Stimulated activated CD4-positive, alpha-beta T cell treated with anti-CD3 and anti-CD28 coated beads, Interleukin-1b, Interleukin-23, amount 100 ng/mL, for 24 hours (primary cell): ENCODE measurements around the gene ZNF236.
"Not testable (repeated sequence)": the region's sequence is repeated elsewhere in the genome, so short reads cannot be mapped to it uniquely, and the experiment has no call there.

Experiments
- DNase-seq, 4 experiments: peaks; one replicate each; pipeline ENCODE4 v3.0.0-alpha.2; 2020; ENCODE audit warnings: low read depth in 4 of 4, low spot score in 1 of 4

The ZNF236 gene

DNA sequence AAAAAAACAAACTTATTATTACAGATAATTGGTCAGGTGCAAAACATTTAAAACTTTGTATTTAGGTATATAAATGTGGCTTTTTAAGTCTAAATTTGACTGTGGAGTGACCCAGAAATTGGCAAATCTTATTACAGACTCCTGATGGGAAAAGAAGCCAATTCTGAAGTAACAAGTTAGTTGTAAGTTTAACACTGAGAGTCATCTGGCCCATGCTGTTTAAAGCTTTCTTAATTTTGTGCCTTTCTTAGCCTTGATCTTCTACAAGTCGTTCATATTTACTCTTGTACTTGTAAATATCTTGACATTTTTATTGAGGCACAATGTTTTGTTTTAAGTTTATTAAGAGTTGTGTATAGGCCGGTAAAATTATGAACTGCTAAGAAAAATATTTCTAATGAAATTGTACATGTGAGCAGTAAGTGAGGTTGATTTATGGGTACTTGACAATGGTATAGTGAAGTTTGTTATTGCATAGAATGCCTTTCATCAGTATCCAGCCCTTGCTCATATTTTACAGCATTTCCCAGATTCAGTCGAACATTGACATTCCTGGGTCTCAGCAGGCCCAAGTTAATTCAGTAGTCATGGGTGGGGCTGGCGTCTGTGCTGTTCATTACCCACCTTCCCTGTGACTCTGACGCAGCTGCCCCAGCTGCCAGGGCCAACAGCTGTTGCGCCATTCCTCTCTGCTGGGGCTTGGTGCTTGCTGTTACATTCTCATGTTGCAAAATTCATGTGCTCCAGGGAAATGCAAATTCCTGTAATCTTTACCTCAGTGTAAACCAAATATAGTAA lies 121.4 kb downstream of the ZNF236 start:
- no peak for DNase-seq

DNA sequence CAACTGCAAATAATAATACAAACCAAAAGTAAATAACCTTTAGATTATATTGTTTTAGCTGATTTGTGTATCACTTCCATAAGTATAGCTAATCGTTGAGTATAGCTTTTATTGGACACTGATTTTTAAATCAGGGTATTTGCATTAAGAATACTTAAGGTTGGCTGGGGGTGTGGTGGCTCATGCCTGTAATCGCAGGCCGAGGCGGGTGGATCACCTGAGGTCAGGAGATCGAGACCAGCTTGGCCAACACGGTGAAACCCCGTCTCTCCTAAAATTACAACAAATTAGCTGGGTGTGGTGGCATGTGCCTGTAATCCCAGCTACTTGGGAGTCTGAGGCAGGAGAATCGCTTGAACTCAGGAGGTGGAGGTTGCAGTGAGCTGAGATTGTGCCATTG lies 122.0 kb downstream of the ZNF236 start:
- not testable (repeated sequence) for DNase-seq

DNA sequence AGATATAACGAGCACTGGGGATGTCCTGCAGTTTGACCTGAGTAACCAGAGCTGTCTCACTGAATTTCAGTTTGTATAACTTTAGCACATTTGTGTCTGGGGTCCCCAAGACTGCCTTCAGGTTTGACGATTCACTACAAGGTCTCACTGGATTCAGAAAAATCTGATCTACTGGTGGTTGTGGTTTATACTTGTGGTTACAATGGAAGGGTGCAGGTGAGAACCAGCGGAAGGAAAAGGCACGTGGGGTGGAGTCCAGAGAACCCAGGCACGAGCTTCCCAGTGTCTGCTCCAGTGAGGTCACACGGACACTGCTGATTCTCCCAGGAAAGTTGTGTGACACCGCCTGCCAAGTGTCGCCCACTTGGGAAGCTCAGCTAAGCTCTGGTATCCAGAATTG lies 126.0 kb downstream of the ZNF236 start:
- DNase-seq, result no peak

DNA sequence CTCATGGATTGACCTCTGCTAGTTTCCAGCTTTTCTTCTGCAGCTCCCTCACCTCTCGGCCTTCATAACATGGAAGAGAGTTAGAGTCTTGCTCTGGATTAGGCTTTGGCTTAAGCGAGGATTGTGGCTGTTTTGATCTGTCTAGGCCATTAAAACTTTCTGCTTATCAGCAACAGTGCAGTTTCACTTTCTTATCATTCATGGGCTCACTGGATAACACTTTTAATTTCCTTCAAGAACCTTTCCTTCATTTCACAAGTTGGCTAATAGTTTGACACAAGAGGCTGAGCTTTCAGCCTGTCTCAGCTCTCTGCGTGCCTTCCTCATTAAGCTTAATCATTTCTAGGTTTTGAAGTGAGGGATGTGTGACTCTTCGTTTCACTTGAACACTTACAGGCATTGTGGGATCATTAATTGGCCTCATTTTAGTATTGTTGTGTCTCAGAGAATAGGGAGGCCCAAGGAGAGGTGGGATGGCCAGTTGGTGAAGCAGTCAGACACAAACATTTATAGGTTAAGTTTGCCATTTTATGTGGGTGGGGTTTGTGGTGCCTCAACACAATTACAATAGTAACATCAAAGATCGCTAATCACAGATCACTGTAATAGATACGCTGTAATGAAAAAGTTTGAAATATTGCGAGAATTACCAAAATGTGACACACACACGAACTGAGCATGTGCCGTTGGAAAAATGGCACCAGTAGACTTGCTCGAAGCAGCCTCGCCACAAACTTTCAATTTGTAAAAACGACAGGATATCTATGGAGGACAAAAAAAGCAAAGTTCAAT lies 129.3 kb downstream of the ZNF236 start:
- no peak for DNase-seq

DNA sequence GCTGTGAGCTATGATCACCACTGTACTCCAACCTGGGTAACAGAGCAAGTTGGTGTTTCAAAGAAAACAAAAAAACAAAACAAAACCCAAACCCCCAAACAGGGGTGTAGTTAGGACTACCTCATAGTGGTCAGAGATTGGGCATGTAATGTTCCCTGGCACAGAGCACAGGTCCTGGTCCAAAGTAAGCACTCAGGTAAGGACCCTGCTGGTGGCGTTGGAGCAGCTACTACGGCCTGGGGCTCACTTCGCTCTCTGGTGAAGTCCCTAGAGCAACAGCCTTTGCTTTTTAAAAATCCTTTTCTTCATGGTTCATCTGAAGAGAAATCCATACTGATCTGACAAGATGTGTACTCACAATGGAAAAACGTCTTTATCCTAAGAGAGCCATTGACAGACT lies 130.4 kb downstream of the ZNF236 start:
- no peak for DNase-seq

DNA sequence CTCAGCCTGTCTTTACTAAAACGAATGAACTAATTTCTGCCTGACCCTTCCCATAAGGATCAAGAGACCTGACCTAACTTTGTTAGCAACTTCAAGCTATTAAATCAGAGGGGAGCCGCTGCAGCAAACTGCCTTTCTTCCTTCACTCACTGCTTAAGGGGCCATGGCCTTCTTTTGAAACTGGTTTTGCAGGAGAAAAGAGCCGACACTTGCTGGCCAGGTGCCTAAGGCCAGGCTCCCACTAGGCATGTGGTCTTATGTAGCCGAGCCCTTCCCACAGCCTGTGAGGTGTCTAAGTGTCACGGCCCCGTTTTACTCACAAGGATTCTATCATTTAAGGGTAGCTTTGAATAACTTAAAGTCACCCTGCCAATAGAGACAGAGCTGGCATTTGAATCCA lies 130.8 kb downstream of the ZNF236 start:
- DNase-seq, result no peak

DNA sequence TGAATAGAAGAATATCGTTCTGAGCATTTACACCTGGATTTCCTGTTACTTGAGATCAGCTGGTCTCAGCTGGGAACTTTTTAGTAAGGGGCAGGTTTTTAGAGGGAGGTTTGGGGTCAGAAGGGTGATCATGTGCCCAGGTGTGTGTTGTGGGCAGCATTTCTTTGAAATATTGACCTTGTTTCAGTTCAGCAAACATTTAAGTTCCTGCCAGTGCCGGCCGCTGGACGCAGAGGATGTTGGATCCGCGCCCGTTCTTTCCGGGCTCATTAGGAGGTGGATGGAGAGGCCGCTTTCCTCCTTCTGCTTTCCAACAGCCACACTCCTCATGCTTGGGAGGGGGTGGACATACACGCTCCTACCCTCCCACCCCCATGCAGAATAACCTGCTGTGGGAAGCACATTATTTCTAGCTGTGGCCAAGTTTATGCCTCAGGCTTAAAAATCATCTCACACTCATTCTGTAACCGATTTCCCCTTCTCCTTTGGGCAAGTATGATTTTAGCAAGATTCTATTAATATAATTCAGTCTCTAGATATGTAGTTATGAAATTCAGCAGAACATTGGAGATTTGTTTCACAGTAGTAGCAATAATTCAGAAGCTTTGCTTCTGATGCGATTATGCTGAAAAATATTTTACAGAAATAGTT lies 131.4 kb downstream of the ZNF236 start:
- no peak for DNase-seq

DNA sequence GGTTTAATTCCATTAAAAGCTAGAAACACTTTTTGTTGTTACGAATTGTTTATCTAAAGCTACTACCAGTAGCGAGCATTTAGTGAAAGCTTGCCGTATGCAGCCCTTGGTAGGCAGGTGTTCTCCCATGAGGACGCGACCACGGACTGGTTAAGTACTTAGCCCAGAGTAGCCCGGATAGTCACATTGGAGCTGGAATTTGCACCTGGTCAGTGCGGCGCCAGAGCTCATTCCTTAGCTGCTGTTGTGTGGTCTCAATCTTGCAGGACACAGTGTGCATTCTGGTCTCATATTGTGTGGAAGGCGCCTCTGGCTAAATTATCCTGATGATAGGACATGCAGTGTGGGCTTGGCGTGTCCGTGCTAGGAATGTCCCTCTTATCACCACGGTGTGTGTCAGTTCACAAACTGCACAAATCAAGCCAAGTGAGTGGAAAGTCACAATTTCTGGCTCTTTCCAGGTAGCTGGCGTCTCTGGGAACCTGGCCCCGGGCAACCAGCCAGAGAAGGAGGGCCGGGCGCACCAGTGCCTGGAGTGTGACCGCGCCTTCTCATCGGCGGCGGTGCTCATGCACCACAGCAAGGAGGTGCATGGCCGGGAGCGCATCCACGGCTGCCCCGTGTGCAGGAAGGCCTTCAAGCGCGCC lies 133.3 kb downstream of the ZNF236 start:
- DNase-seq, result no peak

DNA sequence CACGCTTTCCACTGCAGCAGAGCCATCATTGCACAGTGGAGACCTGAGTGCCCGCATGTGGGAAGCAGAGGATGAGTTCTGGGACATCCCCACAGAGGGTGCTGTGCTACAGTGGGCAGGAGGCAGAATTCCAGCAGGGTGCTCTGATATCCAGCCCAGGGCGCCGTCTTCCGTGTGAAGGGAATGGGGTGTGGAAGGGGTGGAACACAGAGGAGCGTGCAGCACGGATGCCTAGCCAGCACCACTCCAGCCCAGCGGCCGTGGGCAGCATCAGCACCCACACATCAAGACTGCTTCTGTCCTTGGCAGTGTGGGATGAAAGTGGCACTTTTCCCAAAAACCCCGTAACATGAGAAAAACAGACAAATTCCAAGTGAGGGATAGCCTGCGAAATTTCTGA lies 134.3 kb downstream of the ZNF236 start:
- no peak for DNase-seq

DNA sequence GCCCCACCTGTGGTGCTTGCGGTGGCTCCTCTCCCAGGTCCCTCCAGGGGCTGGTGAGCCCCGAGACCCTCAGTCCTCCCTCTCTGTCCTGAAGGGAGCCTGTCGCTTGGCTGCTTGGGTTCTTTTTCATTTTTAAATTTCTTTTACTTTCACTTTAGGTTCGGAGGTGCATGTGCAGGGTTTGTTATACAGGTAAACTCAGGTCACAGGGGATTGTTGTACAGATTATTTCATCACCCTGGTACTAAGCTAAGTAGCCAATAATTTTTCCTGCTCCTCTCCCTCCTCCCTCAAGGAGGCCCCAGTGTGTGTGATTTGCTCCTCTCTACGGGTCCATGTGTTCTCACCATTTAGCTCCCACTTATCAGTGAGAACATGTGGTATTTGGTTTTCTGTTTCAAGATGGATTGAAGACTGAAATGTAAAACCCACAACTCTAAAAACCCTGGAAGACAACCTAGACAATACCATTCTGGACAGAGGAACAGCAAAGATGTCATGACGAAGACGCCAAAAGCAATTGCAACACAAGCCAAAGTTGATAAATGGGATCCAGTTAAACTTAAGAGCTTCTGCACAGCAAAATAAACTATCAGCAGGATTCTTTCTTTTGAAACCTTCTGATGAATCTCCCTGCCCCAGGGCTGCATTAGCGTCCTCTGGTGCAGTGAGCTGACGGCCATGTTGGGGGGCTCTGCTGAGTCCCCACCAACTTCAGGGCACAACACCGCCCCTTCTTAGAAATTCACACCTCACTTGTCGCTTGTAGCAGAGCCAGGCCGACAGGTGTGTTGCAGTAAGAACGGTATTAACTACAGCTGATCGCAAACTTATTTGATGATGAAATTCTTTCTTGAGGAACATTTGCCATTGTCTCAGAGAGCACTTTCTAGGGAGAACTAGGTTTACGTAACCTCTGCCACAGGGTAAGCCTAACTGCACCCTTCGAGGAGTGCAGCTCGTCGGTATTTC lies 135.3 kb downstream of the ZNF236 start:
- no peak for DNase-seq

DNA sequence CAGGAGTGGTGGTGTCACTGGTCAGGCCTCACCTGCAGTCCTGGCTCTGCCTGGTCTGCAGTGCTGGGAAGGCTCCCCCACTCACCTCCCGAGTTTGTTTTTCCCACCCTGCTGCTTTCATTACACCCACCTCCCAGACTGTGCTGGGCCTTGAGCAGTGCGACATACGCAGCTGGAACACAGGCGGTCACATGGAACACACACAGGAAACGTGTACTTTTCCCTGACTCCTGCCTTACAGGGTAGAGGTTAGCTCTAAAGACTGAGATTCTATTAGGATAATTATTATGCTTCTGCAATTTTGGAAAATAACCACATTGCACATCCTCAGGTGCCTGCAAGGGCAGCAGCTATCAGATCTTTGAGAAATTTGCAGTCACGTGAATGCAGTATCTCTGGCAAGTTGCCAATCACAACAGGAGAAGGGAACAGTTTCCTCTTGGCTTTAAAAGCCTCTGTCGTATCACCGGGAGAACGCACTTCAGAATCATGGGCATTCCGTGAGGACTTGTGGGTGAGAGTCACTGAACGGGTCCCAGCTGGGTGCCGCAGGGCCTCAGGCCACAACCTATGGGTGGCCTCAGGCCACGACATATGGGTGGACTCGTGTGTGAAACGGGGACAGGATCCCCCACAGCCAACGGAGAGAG lies 136.5 kb downstream of the ZNF236 start:
- DNase-seq, result no peak

DNA sequence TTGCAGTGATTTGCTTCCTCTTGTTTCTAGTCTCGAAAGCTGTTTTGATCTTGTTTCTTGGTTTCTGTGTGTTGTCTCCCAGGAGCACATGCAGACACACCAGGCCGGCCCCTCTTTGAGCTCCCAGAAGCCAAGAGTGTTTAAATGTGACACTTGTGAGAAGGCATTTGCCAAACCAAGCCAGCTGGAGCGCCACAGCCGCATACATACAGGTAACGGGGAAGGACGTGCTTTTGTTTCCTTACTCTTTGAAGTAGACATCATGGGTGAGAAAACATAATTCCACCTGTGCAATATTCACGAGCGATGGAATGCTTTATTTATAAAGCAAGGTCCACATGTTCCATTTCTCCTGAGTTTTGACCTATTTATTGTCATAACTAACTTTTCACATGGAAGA lies 137.2 kb downstream of the ZNF236 start:
- DNase-seq, result no peak

DNA sequence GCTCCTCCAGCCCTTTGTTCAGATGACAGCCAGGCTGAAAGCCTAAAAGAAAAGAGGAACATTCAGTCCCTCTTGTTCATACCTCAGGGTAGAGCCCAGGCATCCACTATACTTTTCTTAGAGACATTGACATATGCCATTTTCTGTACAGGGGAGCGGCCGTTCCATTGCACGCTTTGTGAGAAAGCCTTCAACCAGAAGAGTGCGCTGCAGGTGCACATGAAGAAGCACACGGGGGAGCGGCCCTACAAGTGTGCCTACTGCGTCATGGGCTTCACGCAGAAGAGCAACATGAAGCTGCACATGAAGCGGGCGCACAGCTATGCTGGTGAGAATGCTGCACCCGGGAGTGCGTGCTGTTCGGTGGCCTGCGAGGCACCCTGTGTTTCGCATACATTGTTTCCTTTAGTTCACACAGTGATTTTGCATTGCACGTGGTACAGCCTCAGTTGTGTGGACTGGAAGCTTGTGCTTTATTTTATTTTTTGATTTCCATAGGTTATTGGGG lies 138.2 kb downstream of the ZNF236 start:
- no peak for DNase-seq

DNA sequence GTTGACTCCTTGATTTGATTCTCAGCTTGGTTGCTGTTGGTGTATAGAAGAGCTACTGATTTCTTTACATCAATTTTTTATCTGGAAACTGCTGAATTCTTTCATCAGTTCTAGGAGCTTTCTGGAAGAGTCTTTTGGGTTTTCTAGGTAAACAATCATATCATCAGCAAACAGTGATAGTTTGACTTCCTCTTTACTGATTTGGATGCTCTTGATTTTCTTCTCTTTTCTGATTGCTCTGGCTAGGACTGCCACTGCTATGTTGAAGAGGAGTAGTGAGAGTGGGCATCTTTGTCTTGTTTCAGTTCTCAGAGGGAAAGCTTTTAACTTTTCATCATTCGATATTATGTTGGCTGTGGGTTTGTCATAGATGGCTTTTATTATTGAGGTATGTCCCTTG lies 140.5 kb downstream of the ZNF236 start:
- DNase-seq, result no peak

DNA sequence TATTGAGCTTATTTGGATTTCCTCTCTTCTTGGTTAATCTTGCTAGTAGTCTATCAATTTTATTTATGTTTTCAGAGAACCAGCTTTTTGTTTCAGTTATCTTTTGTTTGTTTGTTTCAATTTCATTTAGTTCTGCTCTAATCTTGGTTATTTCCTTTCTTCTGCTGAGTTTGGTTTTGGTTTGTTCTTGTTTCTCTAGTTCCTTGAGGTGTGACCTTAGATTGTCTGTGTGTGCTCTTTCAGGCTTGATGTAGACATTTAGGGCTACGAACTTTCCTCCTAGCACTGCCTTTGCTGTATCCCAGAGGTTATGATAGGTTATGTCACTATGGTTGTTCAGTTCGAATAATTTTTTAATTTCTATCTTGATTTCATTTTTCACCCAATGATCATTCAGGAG lies 141.6 kb downstream of the ZNF236 start:
- no peak for DNase-seq

DNA sequence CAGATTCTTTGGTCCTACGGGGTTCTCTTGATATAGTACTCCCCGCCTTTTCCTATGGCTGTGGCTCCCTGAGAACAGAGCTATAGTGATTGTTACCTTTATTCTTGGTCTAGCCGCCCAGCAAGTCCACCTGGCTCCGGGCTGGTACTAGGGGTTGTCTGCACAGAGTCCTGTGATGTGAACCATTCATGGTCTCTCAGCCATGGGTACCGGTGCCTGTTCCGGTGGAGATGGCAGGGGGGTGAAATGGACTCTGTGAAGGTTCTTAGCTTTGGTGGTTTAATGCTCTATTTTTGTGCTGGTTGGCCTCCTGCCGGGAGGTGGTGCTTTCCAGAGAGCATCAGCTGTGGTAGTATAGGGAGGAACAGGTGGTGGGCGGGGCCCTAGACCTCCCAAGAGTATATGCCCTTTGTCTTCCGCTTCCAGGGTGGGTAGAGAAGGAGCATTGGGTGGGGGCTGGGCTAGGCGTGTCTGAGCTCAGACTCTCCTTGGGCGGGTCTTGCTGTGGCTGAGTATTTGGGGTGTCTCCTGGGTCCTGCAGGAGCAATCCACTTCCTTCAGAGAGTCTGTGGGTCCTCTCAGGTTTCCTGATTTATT lies 143.3 kb downstream of the ZNF236 start:
- not testable (repeated sequence) for DNase-seq

DNA sequence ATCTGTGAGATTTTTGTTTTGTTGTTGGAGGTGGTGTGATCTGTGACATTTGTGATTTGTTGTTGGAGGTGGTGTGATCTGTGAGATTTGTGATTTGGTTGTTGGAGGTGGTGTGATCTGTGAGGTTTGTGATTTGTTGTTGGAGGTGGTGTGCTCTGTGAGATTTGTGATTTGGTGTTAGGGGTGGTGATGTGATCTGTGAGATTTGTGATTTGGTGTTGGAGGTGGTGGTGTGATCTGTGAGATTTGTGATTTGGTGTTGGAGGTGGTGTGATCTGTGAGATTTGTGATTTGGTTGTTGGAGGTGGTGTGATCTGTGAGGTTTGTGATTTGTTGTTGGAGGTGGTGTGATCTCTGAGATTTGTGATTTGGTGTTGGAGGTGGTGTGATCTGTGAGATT lies 144.9 kb downstream of the ZNF236 start:
- DNase-seq, result not testable (repeated sequence)

DNA sequence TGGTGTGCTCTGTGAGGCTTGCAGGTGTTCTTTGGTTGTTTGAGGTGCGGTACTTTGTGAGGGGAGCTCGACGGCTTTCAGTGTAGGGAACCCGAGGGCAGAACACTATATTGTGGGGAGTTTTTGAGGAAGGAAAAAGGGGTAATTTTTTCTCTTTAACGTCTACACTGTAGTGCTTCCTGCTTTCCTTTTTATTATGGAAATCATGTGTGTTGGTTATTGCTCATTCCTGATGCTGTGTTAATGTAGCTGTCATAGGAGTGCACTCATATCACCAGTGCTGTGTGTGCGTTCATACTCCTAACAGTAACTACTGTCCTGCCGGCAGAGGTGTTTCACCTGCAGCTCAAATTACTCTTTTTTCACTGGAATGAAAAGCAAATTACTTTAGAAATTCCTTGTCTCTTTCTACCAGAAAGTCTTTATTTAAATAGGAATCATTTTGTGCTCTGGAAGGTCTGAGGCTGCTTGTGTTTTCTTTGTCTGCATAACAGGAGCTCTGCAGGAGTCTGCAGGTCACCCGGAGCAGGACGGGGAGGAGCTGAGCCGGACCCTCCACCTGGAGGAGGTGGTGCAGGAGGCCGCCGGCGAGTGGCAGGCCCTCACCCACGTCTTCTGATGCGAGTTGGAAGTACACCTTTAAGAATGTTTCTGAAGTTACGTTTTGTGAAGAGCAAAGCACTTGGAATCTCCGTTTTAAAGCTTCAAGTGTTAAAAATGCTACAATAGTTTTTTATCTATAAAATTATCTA lies 145.5 kb downstream of the ZNF236 start:
- DNase-seq, result no peak
